ENCODE data around the gene WWOX. TPM values are rescaled to one million over a fixed set of nuclear protein-coding genes. Genes with fewer than 3 reads are reported as not detected.

WWOX gene
- total and polyA plus RNA-seq, 2 of the 4 experiments (the other 2 are of a cell fraction): 2.7 to 5.4 TPM

GRCh38 chr16:78184238-78185183, 85.1 kb downstream of the WWOX start (continued):
- TF ChIP-seq RAD21 (IDR thresholded peaks at IDR 0.05; ENCODE audit: low read length): no peak

- no peak overlapping the region for H3K4me2 ChIP-seq (ENCODE audit: low read depth, low read length)
- H4K91ac ChIP-seq (ENCODE audit: insufficient read depth, low read depth, low read length): no peak overlapping the region
- H3K36me3 ChIP-seq (ENCODE audit: control insufficient read depth, insufficient read depth, low read length): no peaks in the 10 kb centered on the region
- intact Hi-C loops (cut with micrococcal nuclease): no loop called here
- dilution Hi-C loops (cut with HindIII; ENCODE audit: low sequenced_read_pairs, unreplicated experiment): no loop called here
- H3K4me3 ChIP-seq (ENCODE audit: insufficient read depth, low read depth, low read length): no peak overlapping the region
- H3K9ac ChIP-seq (ENCODE audit: low read depth, low read length): no peak overlapping the region
- H2AK5ac ChIP-seq (ENCODE audit: low read depth, low read length): no peak overlapping the region
- ChIA-PET POLR2A (ENCODE audit: unreplicated experiment) (no interaction called here), CTCF (no interaction called here)
- no peak overlapping the region for H3K27ac ChIP-seq (ENCODE audit: insufficient read depth, low read length)
- H3K9me3 ChIP-seq (ENCODE audit: control insufficient read depth, insufficient read depth, low read length): peaks cover 3% of the 10 kb centered on the region; the same call in 1 of the 2 replicates
- H2BK5ac ChIP-seq (ENCODE audit: low read depth, low read length, poor library complexity, severe bottlenecking): no peak overlapping the region
- BruUV-seq (replicated peaks): no TSS peak
- no peak overlapping the region for H4K8ac ChIP-seq (ENCODE audit: low read depth in 2 of 2, low read length in 2 of 2)
- no peak for ATAC-seq (ENCODE audit: low read depth)
- no peak overlapping the region for H2BK15ac ChIP-seq (ENCODE audit: low read depth, low read length)
- no peak for DNase-seq
- no peak overlapping the region for H3K23ac ChIP-seq (ENCODE audit: low read depth, low read length)
- H3K14ac ChIP-seq (replicated peaks; ENCODE audit: low read depth, low read length): no peak overlapping the region
- no peak overlapping the region for H2AFZ ChIP-seq (replicated peaks; ENCODE audit: low read length, poor library complexity)
- no peak overlapping the region for H3K18ac ChIP-seq (ENCODE audit: low read depth, low read length)
- no peaks in the 10 kb centered on the region for H3K79me1 ChIP-seq (ENCODE audit: low read depth in 1 of 2, low read length in 2 of 2)
- no peak overlapping the region for H2BK120ac ChIP-seq (ENCODE audit: low read depth, low read length)
- H2AK9ac ChIP-seq (replicated peaks; ENCODE audit: low read depth, low read length, poor library complexity): no peak overlapping the region
- H3K27me3 ChIP-seq (ENCODE audit: control insufficient read depth, insufficient read depth, low read length): no peaks in the 10 kb centered on the region
- 80% methylated on average over 1 of the region's 7 CpGs; no CpG with 5 or more reads in 1 of the 2 experiments for WGBS, 2 experiments (ENCODE audit: extremely low coverage in 2 of 2, insufficient read length in 1 of 2)
- no peak overlapping the region for H4K5ac ChIP-seq (ENCODE audit: low read depth, low read length)
- no peaks in the 10 kb centered on the region for H4K20me1 ChIP-seq (ENCODE audit: insufficient read depth, low read length)
- H3K4me1 ChIP-seq (ENCODE audit: control insufficient read depth, insufficient read depth, low read length): peaks cover 3% of the 10 kb centered on the region; the same call in 1 of the 2 replicates
- H3K56ac ChIP-seq (ENCODE audit: extremely low read depth, insufficient read depth, low read length): no peak overlapping the region
- no peak for TF ChIP-seq MAZ (IDR thresholded peaks at IDR 0.05; ENCODE audit: borderline replicate concordance, low read depth, low read length)
- no peak for TF ChIP-seq CHD1 (IDR thresholded peaks at IDR 0.05; ENCODE audit: low read depth, low read length)
- no peak for TF ChIP-seq RCOR1 (IDR thresholded peaks at IDR 0.05; ENCODE audit: insufficient replicate concordance, low read length)
- 0 out of 2 replicates have a peak, but pooled peaks cover 2% of the 10 kb centered on the region for H3K9me1 ChIP-seq (ENCODE audit: insufficient read depth, low read length)
- H2BK20ac ChIP-seq (ENCODE audit: low read depth, low read length): no peak overlapping the region
- no peak overlapping the region for H3K4ac ChIP-seq (ENCODE audit: low read depth, low read length)
- in situ Hi-C loops (cut with MboI; ENCODE audit: low sequenced_read_pairs): no loop called here
Measured at GRCh38 chr16:78189121-78189520, 89.7 kb downstream of the WWOX start.
